Amniotic epithelial cell (primary cell): ENCODE results near the gene ZNF20.
"Not testable (repeated sequence)": the region's sequence is repeated elsewhere in the genome, so short reads cannot be mapped to it uniquely, and the experiment has no call there.

Experiments used
- DNase-seq: peaks from one replicate; pipeline ENCODE4 v3.0.0-alpha.2; 2010; ENCODE audit warnings: low read depth

ZNF20 gene

GRCh38 chr19:12112701-12113100, 27.4 kb downstream of the ZNF20 start:
- no peak for DNase-seq

- DNase-seq = no peak
These were observed 28.1 kb downstream of the ZNF20 start for GRCh38 chr19:12111943-12112637.

- DNase-seq = no peak
These were observed 29.0 kb downstream of the ZNF20 start for GRCh38 chr19:12111176-12111575.

GRCh38 chr19:12103909-12104308, 36.2 kb downstream of the ZNF20 start:
- not testable (repeated sequence) for DNase-seq

GRCh38 chr19:12098040-12098439, 42.1 kb downstream of the ZNF20 start:
- DNase-seq = no peak

GRCh38 chr19:12095111-12095790, 44.9 kb downstream of the ZNF20 start:
- peak; percentile 15 for DNase-seq

- no peak for DNase-seq
These were observed 46.4 kb downstream of the ZNF20 start for GRCh38 chr19:12093777-12094176.

- peak; percentile 31 for DNase-seq
These were observed 47.2 kb downstream of the ZNF20 start for GRCh38 chr19:12092956-12093355.

- peak; percentile 84 for DNase-seq
These were observed 47.9 kb downstream of the ZNF20 start for GRCh38 chr19:12092065-12092867.

- peak; percentile 52 for DNase-seq
These were observed 49.3 kb downstream of the ZNF20 start for GRCh38 chr19:12090807-12091206.

- no peak for DNase-seq
These were observed 54.9 kb downstream of the ZNF20 start for GRCh38 chr19:12085074-12085818.

- not testable (repeated sequence) for DNase-seq
These were observed 56.8 kb downstream of the ZNF20 start for GRCh38 chr19:12083336-12083735.
